Peyer's patch (tissue), 4 donors: ENCODE measurements around the gene ITSN2.

Experiments used
- CTCF ChIP-seq, 6 experiments: fragments of 450-650 bp in 4 of 6; fragments of 200-600 bp in 2 of 6; sonication (generic) in 1 of 6; IDR thresholded peaks; one replicate each; pipeline ENCODE4 v1.5.1; 2017 to 2019; ENCODE audit warnings: antibody characterized with exemption in 6 of 6, mild to moderate bottlenecking in 3 of 6, moderate library complexity in 1 of 6
- POLR2A ChIP-seq, 2 donors: fragments of 450-650 bp; IDR thresholded peaks; one replicate each; pipeline ENCODE4 v1.5.1; 2017; ENCODE audit warnings: antibody characterized with exemption in 2 of 2, mild to moderate bottlenecking in 2 of 2, moderate library complexity in 2 of 2

GRCh38 chr2:24317491-24317920 lies 42.8 kb downstream of the ITSN2 start:
- TF ChIP-seq CTCF (IDR thresholded peaks at IDR 0.05) (no peak), POLR2A (IDR thresholded peaks at IDR 0.05) (no peak)
